Skin epidermis (tissue), 12 donors: ENCODE measurements around the gene HAUS3.

Experiments used
- H3K27ac ChIP-seq, 21 experiments: fragments of 200-600 bp; sonication (generic) in 11 of 21; one replicate each; pipeline ENCODE4 v1.5.0; 2020; ENCODE audit warnings: mild to moderate bottlenecking in 3 of 21, inconsistent platforms in 2 of 21, moderate library complexity in 2 of 21
- H3K4me3 ChIP-seq, 7 experiments: fragments of 200-600 bp; sonication (generic) in 2 of 7; one replicate each; pipeline ENCODE4 v1.5.0; 2020; ENCODE audit warnings: inconsistent platforms in 2 of 7, mild to moderate bottlenecking in 2 of 7, moderate library complexity in 1 of 7

Gene HAUS3

GRCh38 chr4:2254665-2255500 lies 13.0 kb upstream of the HAUS3 start:
- Histone ChIP-seq H3K27ac (peak overlapping the region in 5 of 21 experiments; percentile 24 to 74 (median 48)), H3K4me3 (no peak overlapping the region)

GRCh38 chr4:2253160-2254084 lies 11.5 kb upstream of the HAUS3 start:
- Histone ChIP-seq H3K27ac (peak overlapping the region in 1 of 21 experiments; percentile 22), H3K4me3 (no peak overlapping the region)

- no peak overlapping the region for H3K27ac ChIP-seq
- no peak overlapping the region for H3K4me3 ChIP-seq
These were observed 10.7 kb upstream of the HAUS3 start for GRCh38 chr4:2252530-2253091.

GRCh38 chr4:2251795-2252529 lies 10.0 kb upstream of the HAUS3 start:
- H3K27ac ChIP-seq: no peak overlapping the region
- H3K4me3 ChIP-seq: no peak overlapping the region

- no peak overlapping the region for H3K27ac ChIP-seq
These were observed 9.3 kb upstream of the HAUS3 start for GRCh38 chr4:2251073-2251794.

GRCh38 chr4:2250357-2251072 lies 8.6 kb upstream of the HAUS3 start:
- no peak overlapping the region for H3K4me3 ChIP-seq
- H3K27ac ChIP-seq: no peak overlapping the region

More at GRCh38 chr4:2251073-2251794, 9.3 kb upstream of the HAUS3 start:
- no peak overlapping the region for H3K4me3 ChIP-seq

GRCh38 chr4:2249526-2250356 lies 7.8 kb upstream of the HAUS3 start:
- Histone ChIP-seq H3K27ac (no peak overlapping the region), H3K4me3 (no peak overlapping the region)

GRCh38 chr4:2248821-2249261 lies 6.9 kb upstream of the HAUS3 start:
- Histone ChIP-seq H3K4me3 (no peak overlapping the region), H3K27ac (no peak overlapping the region)

GRCh38 chr4:2248044-2248780 lies 6.3 kb upstream of the HAUS3 start:
- H3K27ac ChIP-seq: no peak overlapping the region
- H3K4me3 ChIP-seq: no peak overlapping the region

GRCh38 chr4:2247128-2248043 lies 5.5 kb upstream of the HAUS3 start:
- no peak overlapping the region for H3K4me3 ChIP-seq
- no peak overlapping the region for H3K27ac ChIP-seq

GRCh38 chr4:2246384-2247127 lies 4.6 kb upstream of the HAUS3 start:
- no peak overlapping the region for H3K4me3 ChIP-seq
- H3K27ac ChIP-seq: no peak overlapping the region

GRCh38 chr4:2245787-2246275 lies 3.9 kb upstream of the HAUS3 start:
- Histone ChIP-seq H3K4me3 (no peak overlapping the region), H3K27ac (peak overlapping the region in 8 of 21 experiments; percentile 15 to 64 (median 28))

GRCh38 chr4:2245057-2245786 lies 3.3 kb upstream of the HAUS3 start:
- no peak overlapping the region for H3K4me3 ChIP-seq
- peak overlapping the region in 11 of 21 experiments; percentile 15 to 64 (median 33) for H3K27ac ChIP-seq
